MCF 10A (cell line): ENCODE results near the gene CFAP97. TPM values are rescaled to one million over a fixed set of nuclear protein-coding genes. Genes with fewer than 3 reads are reported as not detected.
"Not testable (repeated sequence)": the region's sequence is repeated elsewhere in the genome, so short reads cannot be mapped to it uniquely, and the experiment has no call there.

ENCODE experiments used
- BruUV-seq: library from RNA; stranded (reverse); fragments of 400-500 nt; replicated peaks from 2 replicates; lab custom pipeline; 2021; lab: Mats Ljungman, UMichigan
- CTCF ChIA-PET: fragments of 300-600 bp; sonication (Branson Sonifier 250); formaldehyde crosslinking; extraction: SDS; loops from one replicate; lab custom pipeline; 2021; ENCODE audit warnings: antibody characterized with exemption, inconsistent platforms; lab: Yijun Ruan, JAX
- POLR2A ChIA-PET: fragments of 300-600, 350-650 bp; sonication (Branson Sonifier 250); formaldehyde crosslinking; extraction: SDS; loops from one replicate; lab custom pipeline; 2020; ENCODE audit warnings: antibody characterized with exemption, inconsistent platforms; lab: Yijun Ruan, JAX
- DNase-seq: peaks from one replicate; pipeline ENCODE4 v3.0.0-alpha.2; 2018; ENCODE audit not compliant: unreplicated experiment
- H3K27ac Mint-ChIP-seq: one replicate; pipeline ENCODE4 v1.8.0; 2022; ENCODE audit warnings: mild to moderate bottlenecking, low read depth, mixed read lengths; ENCODE audit not compliant: unreplicated experiment
- H3K27me3 Mint-ChIP-seq: one replicate; pipeline ENCODE4 v1.8.0; 2022; ENCODE audit warnings: mixed read lengths; ENCODE audit not compliant: insufficient read depth, unreplicated experiment
- H3K36me3 Mint-ChIP-seq: one replicate; pipeline ENCODE4 v1.8.0; 2022; ENCODE audit warnings: mild to moderate bottlenecking, moderate library complexity, mixed read lengths; ENCODE audit not compliant: insufficient read depth, unreplicated experiment
- H3K4me1 Mint-ChIP-seq: one replicate; pipeline ENCODE4 v1.8.0; 2022; ENCODE audit warnings: mixed read lengths; ENCODE audit not compliant: insufficient read depth, unreplicated experiment
- H3K4me3 Mint-ChIP-seq: one replicate; pipeline ENCODE4 v1.8.0; 2022; ENCODE audit warnings: mild to moderate bottlenecking, moderate library complexity, mixed read lengths; ENCODE audit not compliant: unreplicated experiment
- H3K9me3 Mint-ChIP-seq: one replicate; pipeline ENCODE4 v1.8.0; 2022; ENCODE audit warnings: mixed read lengths; ENCODE audit not compliant: unreplicated experiment
- CTCF ChIP-seq: fragments of 200-600 bp; IDR thresholded peaks from one replicate; pipeline ENCODE4 v1.8.0; 2022; ENCODE audit warnings: antibody characterized with exemption, mild to moderate bottlenecking; ENCODE audit not compliant: unreplicated experiment
- intact Hi-C: fragments of 100-400 bp; cut with micrococcal nuclease; formaldehyde crosslinking; loops from 2 replicates; pipeline ENCODE4 v1.14.1; 2022
- total RNA-seq: library from RNA; stranded (reverse); gene quantifications from 2 replicates; pipeline ENCODE4 v1.2.3, GENCODE V29; 2022

The CFAP97 gene
- total RNA-seq, 1 experiment from 2014 or later = 95.0 TPM

- TF ChIP-seq CTCF = no peak
- H3K4me3 Mint-ChIP-seq = no peak overlapping the region
- no peak overlapping the region for H3K27ac Mint-ChIP-seq
- no peaks in the 10 kb centered on the region for H3K36me3 Mint-ChIP-seq
- no peaks in the 10 kb centered on the region for H3K27me3 Mint-ChIP-seq
- ChIA-PET CTCF (interaction anchor here (1.0 kb wide), 1 partner anchor 14 kb away, joined by 7 read pairs; no protein-coding TSS in a partner anchor), POLR2A (no interaction called here)
- BruUV-seq = no TSS peak
- H3K9me3 Mint-ChIP-seq = no peaks in the 10 kb centered on the region
- intact Hi-C loops = no loop called here
- H3K4me1 Mint-ChIP-seq = no peaks in the 10 kb centered on the region
- DNase-seq = no peak
Measured at GRCh38 chr4:185120631-185120946, 83.2 kb downstream of the CFAP97 start.

GRCh38 chr4:185119927-185120630, 83.7 kb downstream of the CFAP97 start:
- no peak for TF ChIP-seq CTCF
- H3K36me3 Mint-ChIP-seq = no peaks in the 10 kb centered on the region
- no TSS peak for BruUV-seq
- DNase-seq = no peak
- POLR2A ChIA-PET = interaction anchor here (0.8 kb wide), 1 partner anchor 131 kb away, joined by 3 read pairs; no protein-coding TSS in a partner anchor
- intact Hi-C loops = no loop called here
- H3K4me3 Mint-ChIP-seq = no peak overlapping the region
- no peaks in the 10 kb centered on the region for H3K27me3 Mint-ChIP-seq
- no peaks in the 10 kb centered on the region for H3K4me1 Mint-ChIP-seq
- CTCF ChIA-PET = interaction anchor here (1.0 kb wide), 1 partner anchor 14 kb away, joined by 7 read pairs; no protein-coding TSS in a partner anchor
- no peak overlapping the region for H3K27ac Mint-ChIP-seq
- no peaks in the 10 kb centered on the region for H3K9me3 Mint-ChIP-seq

- ChIA-PET POLR2A (interaction anchor here (0.6 to 0.8 kb wide), 2 partner anchors 9 to 131 kb away, joined by 3 read pairs; no protein-coding TSS in a partner anchor), CTCF (interaction anchor here (1.0 to 1.3 kb wide), 3 partner anchors 15 to 23 kb away, joined by 3 to 7 read pairs (median 3); no protein-coding TSS in a partner anchor)
- intact Hi-C loops = not testable (repeated sequence)
Measured at GRCh38 chr4:185119467-185119866, 84.3 kb downstream of the CFAP97 start.

DNA sequence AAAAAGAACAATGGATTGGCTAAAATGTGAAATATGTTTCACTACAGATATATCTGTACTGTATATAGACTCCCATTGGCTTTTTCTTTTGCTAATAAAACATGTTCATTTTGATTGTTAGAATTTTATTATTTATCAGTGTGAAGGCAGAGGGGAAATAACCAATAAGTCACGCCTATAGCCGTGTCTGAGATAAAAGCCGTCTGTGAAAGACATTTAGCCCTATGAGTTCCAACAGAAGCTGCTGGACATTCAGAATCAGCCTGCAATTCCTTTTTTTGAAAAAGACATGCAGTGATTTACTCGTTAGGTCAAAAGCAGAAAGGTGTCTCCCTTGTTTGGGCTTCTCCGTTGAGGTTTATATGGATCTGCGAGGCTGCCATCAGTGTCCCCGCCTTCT, 84.9 kb downstream of the CFAP97 start:
- ChIA-PET POLR2A (interaction anchor here (0.5 to 0.6 kb wide), 2 partner anchors 10 to 868 kb away, joined by 3 read pairs; no protein-coding TSS in a partner anchor), CTCF (interaction anchor here (0.7 to 1.3 kb wide), 4 partner anchors 8 to 22 kb away, joined by 3 to 4 read pairs (median 3); no protein-coding TSS in a partner anchor)
- Mint-ChIP-seq H3K36me3 (no peaks in the 10 kb centered on the region), H3K4me1 (no peaks in the 10 kb centered on the region), H3K4me3 (no peak overlapping the region), H3K27me3 (no peaks in the 10 kb centered on the region), H3K9me3 (no peaks in the 10 kb centered on the region), H3K27ac (no peak overlapping the region)
- BruUV-seq = no TSS peak
- no peak for DNase-seq
- intact Hi-C loops = no loop called here
- no peak for TF ChIP-seq CTCF

More at GRCh38 chr4:185119467-185119866, 84.3 kb downstream of the CFAP97 start:
- DNase-seq, BruUV-seq, H3K36me3 Mint-ChIP-seq, H3K4me3 Mint-ChIP-seq, H3K27me3 Mint-ChIP-seq, H3K4me1 Mint-ChIP-seq, H3K27ac Mint-ChIP-seq, H3K9me3 Mint-ChIP-seq: not testable (repeated sequence)
